HCT116 (cell line): ENCODE measurements around the gene SIPA1L3.

Source experiments
- CEBPB ChIP-seq: IDR thresholded peaks from 2 replicates; pipeline ENCODE4 v1.6.1; 2012; ENCODE audit warnings: low read depth
- CTCF ChIP-seq, 3 experiments: fragments of 200-600 bp in 1 of 3; sonication (generic) in 1 of 3; IDR thresholded peaks in 2 of 3; conservative IDR thresholded peaks in 1 of 3; 2 replicates each; pipeline ENCODE4 v1.5.1; 2012 to 2017; ENCODE audit warnings: low read depth in 2 of 3, low read length in 2 of 3, antibody characterized with exemption in 1 of 3, borderline replicate concordance in 1 of 3, control low read depth in 1 of 3, mild to moderate bottlenecking in 1 of 3, mixed read lengths in 1 of 3, mixed run types in 1 of 3, moderate library complexity in 1 of 3; ENCODE audit not compliant: insufficient read depth in 1 of 3
- EZH2 ChIP-seq: fragments of 200-600 bp; sonication (generic); IDR thresholded peaks from 2 replicates; pipeline ENCODE4 v1.6.1; 2017; ENCODE audit warnings: antibody characterized with exemption, mixed run types

GRCh38 chr19:38063928-38064327 is 156.9 kb downstream of the SIPA1L3 start:
- TF ChIP-seq CTCF (IDR thresholded peaks at IDR 0.05 in 2 of 3, conservative IDR thresholded peaks at IDR 0.05 in 1 of 3; ENCODE audit: borderline replicate concordance in 1 of 3, insufficient read depth in 1 of 3, low read depth in 2 of 3, low read length in 2 of 3) (no peak), CEBPB (no peak), EZH2 (no peak)
